ENCODE data around the gene DISC1. TPM values are rescaled to one million over a fixed set of nuclear protein-coding genes. Genes with fewer than 3 reads are reported as not detected.

DISC1 gene
- total and polyA plus RNA-seq, 2 donors (not counting 3 experiments of a cell fraction or from before 2014, with no cell fraction given): 3.3 to 14.7 TPM

- peak overlapping the region; percentile 7 for H3K4me2 ChIP-seq (ENCODE audit: insufficient read depth, low read length)
- dilution Hi-C loops (cut with MboI; ENCODE audit: extremely low pct_ligation_motif_present, low sequenced_read_pairs): no loop called here
- peak overlapping the region; percentile 19 for H2AFZ ChIP-seq (ENCODE audit: low read depth, low read length)
- no peaks in the 10 kb centered on the region for H4K20me1 ChIP-seq (replicated peaks; ENCODE audit: control insufficient read depth, extremely low read depth, insufficient read depth, low read length)
- no peak overlapping the region for H3K27ac ChIP-seq (ENCODE audit: insufficient read depth, low read depth, low read length)
- H3K9ac ChIP-seq (replicated peaks; ENCODE audit: extremely low read depth, insufficient read depth, low read length): no peak overlapping the region
- no peak for TF ChIP-seq GATA2 (IDR thresholded peaks at IDR 0.05; ENCODE audit: insufficient read depth, insufficient read length, low read depth, low read length)
- TF ChIP-seq, protein P1, sequence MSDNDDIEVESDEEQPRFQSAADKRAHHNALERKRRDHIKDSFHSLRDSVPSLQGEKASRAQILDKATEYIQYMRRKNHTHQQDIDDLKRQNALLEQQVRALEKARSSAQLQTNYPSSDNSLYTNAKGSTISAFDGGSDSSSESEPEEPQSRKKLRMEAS (IDR thresholded peaks at IDR 0.05; ENCODE audit: insufficient read depth, insufficient read length): no peak
- no TSS peak for BruUV-seq (replicated peaks)
- DNase-seq (ENCODE audit: low read depth, low spot score): peak; percentile 66
- intact Hi-C loops (cut with micrococcal nuclease): loop anchor here (2.0 to 10.0 kb wide), 5 partner anchors 205 to 1350 kb away; partner anchors contain the start of genes ARV1, GNPAT, NTPCR and TTC13
- FAIRE-seq: peak; percentile 59
- CTCF ChIA-PET: interaction anchor here (0.8 to 1.8 kb wide), 8 partner anchors 18 to 286 kb away, joined by 3 to 12 read pairs (median 4); partner anchors contain the start of genes EXOC8 and SPRTN
- H3K36me3 ChIP-seq (ENCODE audit: control insufficient read depth in 2 of 2, extremely low read depth in 1 of 2, insufficient read depth in 2 of 2, low read length in 2 of 2): no peaks in the 10 kb centered on the region
- peaks cover 8% of the 10 kb centered on the region for H3K4me1 ChIP-seq (ENCODE audit: control insufficient read depth, extremely low read depth, insufficient read depth, low read length)
- no peak overlapping the region for H3K4me3 ChIP-seq (replicated peaks in 1 of 3; ENCODE audit: insufficient read depth in 1 of 3, low read depth in 1 of 3, low read length in 3 of 3)
- no peaks in the 10 kb centered on the region for H3K9me1 ChIP-seq (replicated peaks; ENCODE audit: control insufficient read depth, extremely low read depth, insufficient read depth, low read length)
- POLR2A ChIA-PET: no interaction called here
- H3K79me2 ChIP-seq (ENCODE audit: control insufficient read depth, insufficient read depth, low read length): no peaks in the 10 kb centered on the region
- H3K9me3 ChIP-seq (replicated peaks; ENCODE audit: control insufficient read depth, insufficient read depth, low read length): no peaks in the 10 kb centered on the region
- H3K27me3 ChIP-seq (ENCODE audit: control insufficient read depth in 2 of 2, insufficient read depth in 2 of 2, low read length in 2 of 2): peaks cover 2 to 4% of the 10 kb centered on the region in 2 experiments
These were observed 24.5 kb upstream of the DISC1 start for GRCh38 chr1:231601824-231602672.

DNA sequence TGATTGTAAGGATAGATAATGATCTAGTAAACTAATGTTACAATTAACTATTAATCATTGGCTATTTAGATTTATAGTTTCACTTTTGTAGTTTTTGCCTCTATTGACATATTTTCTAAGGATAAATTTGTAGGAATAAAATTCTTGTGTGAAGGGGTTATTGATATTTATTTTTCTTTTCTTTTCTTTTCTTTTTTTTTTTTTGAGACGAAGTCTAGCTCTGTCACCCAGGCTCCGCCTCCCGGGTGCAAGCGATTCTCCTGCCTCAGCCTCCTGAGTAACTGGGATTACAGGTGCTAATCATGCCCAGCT is 24.0 kb upstream of the DISC1 start:
- Histone ChIP-seq H3K4me3 (replicated peaks in 1 of 3; ENCODE audit: insufficient read depth in 1 of 3, low read depth in 1 of 3, low read length in 3 of 3) (no peak overlapping the region), H3K27ac (ENCODE audit: insufficient read depth, low read depth, low read length) (no peak overlapping the region), H3K4me1 (ENCODE audit: control insufficient read depth, extremely low read depth, insufficient read depth, low read length) (peaks cover 8% of the 10 kb centered on the region), H3K9me3 (replicated peaks; ENCODE audit: control insufficient read depth, insufficient read depth, low read length) (no peaks in the 10 kb centered on the region), H3K4me2 (ENCODE audit: insufficient read depth, low read length) (peak overlapping the region; percentile 7), H3K79me2 (ENCODE audit: control insufficient read depth, insufficient read depth, low read length) (no peaks in the 10 kb centered on the region), H3K27me3 (ENCODE audit: control insufficient read depth in 2 of 2, insufficient read depth in 2 of 2, low read length in 2 of 2) (peaks cover 2 to 4% of the 10 kb centered on the region in 2 experiments), H2AFZ (ENCODE audit: low read depth, low read length) (no peak overlapping the region), H3K9me1 (replicated peaks; ENCODE audit: control insufficient read depth, extremely low read depth, insufficient read depth, low read length) (no peaks in the 10 kb centered on the region), H3K36me3 (ENCODE audit: control insufficient read depth in 2 of 2, extremely low read depth in 1 of 2, insufficient read depth in 2 of 2, low read length in 2 of 2) (no peaks in the 10 kb centered on the region), H3K9ac (replicated peaks; ENCODE audit: extremely low read depth, insufficient read depth, low read length) (no peak overlapping the region), H4K20me1 (replicated peaks; ENCODE audit: control insufficient read depth, extremely low read depth, insufficient read depth, low read length) (no peaks in the 10 kb centered on the region)
- intact Hi-C loops (cut with micrococcal nuclease): loop anchor here (2.0 to 10.0 kb wide), 5 partner anchors 205 to 1350 kb away; partner anchors contain the start of genes ARV1, GNPAT, NTPCR and TTC13
- DNase-seq (ENCODE audit: low read depth, low spot score) (no peak), FAIRE-seq (no peak)
- ChIA-PET POLR2A (no interaction called here), CTCF (interaction anchor here (0.8 to 1.8 kb wide), 7 partner anchors 18 to 549 kb away, joined by 3 to 12 read pairs (median 5); partner anchors contain the start of genes EXOC8 and SPRTN)
- dilution Hi-C loops (cut with MboI; ENCODE audit: extremely low pct_ligation_motif_present, low sequenced_read_pairs): no loop called here
- BruUV-seq (replicated peaks): no TSS peak
- TF ChIP-seq POLR2AphosphoS5 (IDR thresholded peaks at IDR 0.05; ENCODE audit: insufficient read depth, low read depth, low read length) (no peak), POLR2A (IDR thresholded peaks at IDR 0.05; ENCODE audit: low read depth, low read length) (no peak), GATA2 (IDR thresholded peaks at IDR 0.05; ENCODE audit: insufficient read depth, insufficient read length, low read depth, low read length) (no peak), FOS (IDR thresholded peaks at IDR 0.05; ENCODE audit: borderline replicate concordance, insufficient read depth, low read length) (no peak), EZH2 (IDR thresholded peaks at IDR 0.05; ENCODE audit: borderline replicate concordance, low read depth, low read length, severe bottlenecking) (no peak), MYC (IDR thresholded peaks at IDR 0.05; ENCODE audit: low read depth, low read length) (no peak), JUN (IDR thresholded peaks at IDR 0.05; ENCODE audit: borderline replicate concordance, insufficient read depth, insufficient read length, low read depth) (no peak), CTCF (IDR thresholded peaks at IDR 0.05; ENCODE audit: extremely low read depth in 1 of 2, insufficient read depth in 1 of 2, low read depth in 1 of 2, low read length in 2 of 2) (no peak)
- TF ChIP-seq, protein P1 (IDR thresholded peaks at IDR 0.05; ENCODE audit: insufficient read depth, insufficient read length): no peak
